Vagina (tissue), 2 donors: ENCODE results near the gene PRPF40B. TPM values are rescaled to one million over a fixed set of nuclear protein-coding genes. Genes with fewer than 3 reads are reported as not detected.

Experiments used
- DNase-seq, 2 donors: peaks; one replicate each; pipeline ENCODE4 v3.0.0-alpha.2; 2017; ENCODE audit errors: extremely low spot score in 2 of 2
- H3K27ac ChIP-seq: fragments of 200-600 bp; sonication (generic); one replicate; pipeline ENCODE4 v1.5.1; 2019
- H3K27me3 ChIP-seq: fragments of 200-600 bp; sonication (generic); one replicate; pipeline ENCODE4 v1.5.1; 2019
- H3K36me3 ChIP-seq, 2 donors: fragments of 200-600 bp; sonication (generic); one replicate each; pipeline ENCODE4 v1.5.1; 2017 to 2019
- H3K4me1 ChIP-seq: fragments of 200-600 bp; sonication (generic); one replicate; pipeline ENCODE4 v1.5.1; 2019
- H3K4me3 ChIP-seq, 2 donors: fragments of 200-600 bp; sonication (generic); 1 replicate in 1 of 2; 2 replicates in 1 of 2; pipeline ENCODE4 v1.5.1; 2016 to 2019
- H3K9me3 ChIP-seq: fragments of 200-600 bp; sonication (generic); one replicate; pipeline ENCODE4 v1.5.1; 2019
- CTCF ChIP-seq, 3 experiments: fragments of 450-650 bp in 2 of 3; fragments of 200-600 bp in 1 of 3; sonication (generic) in 1 of 3; IDR thresholded peaks; one replicate each; pipeline ENCODE4 v1.5.1; 2017 to 2019; ENCODE audit warnings: antibody characterized with exemption in 3 of 3, mild to moderate bottlenecking in 2 of 3, moderate library complexity in 2 of 3
- POLR2A ChIP-seq, 2 donors: fragments of 450-650 bp; IDR thresholded peaks; one replicate each; pipeline ENCODE4 v1.6.1; 2017; ENCODE audit warnings: antibody characterized with exemption in 2 of 2, mild to moderate bottlenecking in 2 of 2, moderate library complexity in 2 of 2
- POLR2AphosphoS5 ChIP-seq, 2 donors: sonication (generic); formaldehyde crosslinking; IDR thresholded peaks; one replicate each; pipeline ENCODE4 v1.9.0; 2017; ENCODE audit warnings: antibody characterized with exemption in 2 of 2, mild to moderate bottlenecking in 2 of 2, low read depth in 1 of 2; ENCODE audit not compliant: insufficient read depth in 1 of 2
- intact Hi-C: fragments of 100-400 bp; cut with DNase I; formaldehyde crosslinking; loops from one replicate; pipeline ENCODE4 v1.15.1; 2023
- total RNA-seq: library from RNA; depleted of rRNA; stranded (reverse); fragments of >200 nt; gene quantifications from one replicate; pipeline ENCODE4 v1.2.3, GENCODE V29; 2016

Gene PRPF40B
- total RNA-seq, 1 donor from 2014 or later = 22.1 TPM

GRCh38 chr12:49612210-49612609 is 11.2 kb upstream of the PRPF40B start:
- Histone ChIP-seq H3K9me3 (no peaks in the 10 kb centered on the region), H3K36me3 (no peaks in the 10 kb centered on the region), H3K27ac (no peak overlapping the region), H3K27me3 (no peaks in the 10 kb centered on the region), H3K4me3 (no peak overlapping the region), H3K4me1 (no peaks in the 10 kb centered on the region)
- TF ChIP-seq POLR2AphosphoS5 (IDR thresholded peaks at IDR 0.05; ENCODE audit: insufficient read depth in 1 of 2, low read depth in 1 of 2) (no peak), CTCF (IDR thresholded peaks at IDR 0.05) (no peak), POLR2A (IDR thresholded peaks at IDR 0.05) (no peak)
- no peak for DNase-seq
- intact Hi-C loops = no loop called here

GRCh38 chr12:49615725-49616124 is 7.6 kb upstream of the PRPF40B start:
- H3K4me1 ChIP-seq = no peaks in the 10 kb centered on the region
- DNase-seq = no peak
- no peak overlapping the region for H3K4me3 ChIP-seq
- H3K27me3 ChIP-seq = no peaks in the 10 kb centered on the region
- H3K9me3 ChIP-seq = no peaks in the 10 kb centered on the region
- H3K36me3 ChIP-seq = no peaks in the 10 kb centered on the region
- no peak overlapping the region for H3K27ac ChIP-seq
- no peak for TF ChIP-seq POLR2AphosphoS5 (IDR thresholded peaks at IDR 0.05; ENCODE audit: insufficient read depth in 1 of 2, low read depth in 1 of 2)
- no peak for TF ChIP-seq POLR2A (IDR thresholded peaks at IDR 0.05)
- TF ChIP-seq CTCF (IDR thresholded peaks at IDR 0.05) = no peak
- intact Hi-C loops = no loop called here

GRCh38 chr12:49616533-49617219 is 6.7 kb upstream of the PRPF40B start:
- Histone ChIP-seq H3K27ac (no peak overlapping the region), H3K36me3 (no peaks in the 10 kb centered on the region), H3K4me1 (peaks cover 7% of the 10 kb centered on the region), H3K27me3 (no peaks in the 10 kb centered on the region), H3K9me3 (no peaks in the 10 kb centered on the region), H3K4me3 (no peak overlapping the region)
- intact Hi-C loops = no loop called here
- no peak for DNase-seq
- TF ChIP-seq POLR2A (IDR thresholded peaks at IDR 0.05) (no peak), CTCF (IDR thresholded peaks at IDR 0.05) (no peak), POLR2AphosphoS5 (IDR thresholded peaks at IDR 0.05; ENCODE audit: insufficient read depth in 1 of 2, low read depth in 1 of 2) (no peak)

GRCh38 chr12:49618576-49618975 is 4.8 kb upstream of the PRPF40B start:
- Histone ChIP-seq H3K36me3 (no peaks in the 10 kb centered on the region), H3K4me3 (no peak overlapping the region), H3K9me3 (no peaks in the 10 kb centered on the region), H3K27ac (no peak overlapping the region), H3K27me3 (no peaks in the 10 kb centered on the region), H3K4me1 (peaks cover 19% of the 10 kb centered on the region)
- TF ChIP-seq POLR2AphosphoS5 (IDR thresholded peaks at IDR 0.05; ENCODE audit: insufficient read depth in 1 of 2, low read depth in 1 of 2) (no peak), CTCF (IDR thresholded peaks at IDR 0.05) (no peak), POLR2A (IDR thresholded peaks at IDR 0.05) (no peak)
- no peak for DNase-seq
- intact Hi-C loops = no loop called here

- intact Hi-C loops = no loop called here
- no peaks in the 10 kb centered on the region for H3K36me3 ChIP-seq
- TF ChIP-seq POLR2A (IDR thresholded peaks at IDR 0.05) (no peak), CTCF (IDR thresholded peaks at IDR 0.05) (no peak), POLR2AphosphoS5 (IDR thresholded peaks at IDR 0.05; ENCODE audit: insufficient read depth in 1 of 2, low read depth in 1 of 2) (no peak)
- DNase-seq = no peak
- H3K4me3 ChIP-seq = no peak overlapping the region
- no peak overlapping the region for H3K27ac ChIP-seq
- H3K27me3 ChIP-seq = no peaks in the 10 kb centered on the region
- H3K9me3 ChIP-seq = no peaks in the 10 kb centered on the region
- H3K4me1 ChIP-seq = peaks cover 26% of the 10 kb centered on the region
Observed at GRCh38 chr12:49619286-49619685, 4.1 kb upstream of the PRPF40B start.
